Left lung (tissue), 10 donors: ENCODE results near the gene GNPTAB. TPM values are rescaled to one million over a fixed set of nuclear protein-coding genes. Genes with fewer than 3 reads are reported as not detected.
A peak's percentile ranks its signal among the peaks of the same experiment; 100 is the strongest.

ENCODE experiments used
- ATAC-seq: fragments of 200-7000 bp; cut with Tn5 transposase; one replicate; pipeline ENCODE4 v1.9.1; 2020; ENCODE audit warnings: moderate library complexity
- DNase-seq, 4 donors: peaks; one replicate each; pipeline ENCODE4 v3.0.0-alpha.2; 2013 to 2020
- H3K27ac ChIP-seq, 2 donors: fragments of 200-600 bp; sonication (generic) in 1 of 2; one replicate each; pipeline versions ENCODE4 v1.5.0 to v1.8.0; 2020 to 2021
- H3K27me3 ChIP-seq, 2 donors: fragments of 200-600 bp; sonication (generic) in 1 of 2; one replicate each; pipeline versions ENCODE4 v1.5.0 to v1.8.0; 2020 to 2021
- H3K36me3 ChIP-seq, 2 donors: fragments of 200-600 bp; sonication (generic) in 1 of 2; one replicate each; pipeline versions ENCODE4 v1.5.0 to v1.8.0; 2020 to 2021
- H3K4me1 ChIP-seq, 2 donors: fragments of 200-600 bp; one replicate each; pipeline ENCODE4 v1.8.0; 2021
- H3K4me3 ChIP-seq, 2 donors: fragments of 200-600 bp; sonication (generic) in 1 of 2; one replicate each; pipeline versions ENCODE4 v1.5.0 to v1.8.0; 2020 to 2021; ENCODE audit warnings: mild to moderate bottlenecking in 1 of 2
- H3K9me3 ChIP-seq, 2 donors: fragments of 200-600 bp; sonication (generic) in 1 of 2; one replicate each; pipeline versions ENCODE4 v1.5.0 to v1.8.0; 2020 to 2021
- intact Hi-C, 2 donors: fragments of 100-400 bp; cut with DNase I; formaldehyde crosslinking; loops; one replicate each; pipeline versions ENCODE4 v1.11.2 to v1.14.2; 2022
- polyA plus RNA-seq, 6 donors: library from polyadenylated mRNA; unstranded; fragments of 120-200 nt; gene quantifications; one replicate each; pipeline ENCODE4 v1.2.1, GENCODE V29; 2013; ENCODE audit not compliant: insufficient read length in 6 of 6
- total RNA-seq, 2 donors: library from RNA; stranded (reverse); fragmentation: NEBNext Ultra II Directional; extraction: Animal tissue kit (Norgen Biotek cat#: 25700); gene quantifications; one replicate each; pipeline ENCODE4 v1.2.1, GENCODE V29; 2021
- TF ChIP-seq, protein P1 (sequence below), 2 donors: fragments of 200-600 bp; sonication (generic) in 1 of 2; IDR thresholded peaks; one replicate each; pipeline versions ENCODE4 v1.5.0 to v1.8.0; 2021; ENCODE audit warnings: antibody characterized with exemption in 2 of 2
- donor health status: DM: no; HTN: yes; CAD: no.
- donor health status: DM: no; HTN: no; CAD: no.

The GNPTAB gene
- total and polyA plus RNA-seq, 8 donors: 42.7 to 68.9 (median 51.4) TPM

- Histone ChIP-seq H3K4me1 (peaks cover 10 to 25% of the 10 kb centered on the region in 2 donors), H3K27me3 (no peaks in the 10 kb centered on the region), H3K4me3 (no peak overlapping the region), H3K9me3 (no peaks in the 10 kb centered on the region), H3K27ac (no peak overlapping the region), H3K36me3 (no peaks in the 10 kb centered on the region)
- intact Hi-C loops: no loop called here
- no peak for ATAC-seq
- TF ChIP-seq, protein P1, sequence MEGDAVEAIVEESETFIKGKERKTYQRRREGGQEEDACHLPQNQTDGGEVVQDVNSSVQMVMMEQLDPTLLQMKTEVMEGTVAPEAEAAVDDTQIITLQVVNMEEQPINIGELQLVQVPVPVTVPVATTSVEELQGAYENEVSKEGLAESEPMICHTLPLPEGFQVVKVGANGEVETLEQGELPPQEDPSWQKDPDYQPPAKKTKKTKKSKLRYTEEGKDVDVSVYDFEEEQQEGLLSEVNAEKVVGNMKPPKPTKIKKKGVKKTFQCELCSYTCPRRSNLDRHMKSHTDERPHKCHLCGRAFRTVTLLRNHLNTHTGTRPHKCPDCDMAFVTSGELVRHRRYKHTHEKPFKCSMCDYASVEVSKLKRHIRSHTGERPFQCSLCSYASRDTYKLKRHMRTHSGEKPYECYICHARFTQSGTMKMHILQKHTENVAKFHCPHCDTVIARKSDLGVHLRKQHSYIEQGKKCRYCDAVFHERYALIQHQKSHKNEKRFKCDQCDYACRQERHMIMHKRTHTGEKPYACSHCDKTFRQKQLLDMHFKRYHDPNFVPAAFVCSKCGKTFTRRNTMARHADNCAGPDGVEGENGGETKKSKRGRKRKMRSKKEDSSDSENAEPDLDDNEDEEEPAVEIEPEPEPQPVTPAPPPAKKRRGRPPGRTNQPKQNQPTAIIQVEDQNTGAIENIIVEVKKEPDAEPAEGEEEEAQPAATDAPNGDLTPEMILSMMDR (IDR thresholded peaks at IDR 0.05): no peak
- DNase-seq: no peak
Observed at GRCh38 chr12:101710288-101710687, 120.5 kb downstream of the GNPTAB start.

DNA sequence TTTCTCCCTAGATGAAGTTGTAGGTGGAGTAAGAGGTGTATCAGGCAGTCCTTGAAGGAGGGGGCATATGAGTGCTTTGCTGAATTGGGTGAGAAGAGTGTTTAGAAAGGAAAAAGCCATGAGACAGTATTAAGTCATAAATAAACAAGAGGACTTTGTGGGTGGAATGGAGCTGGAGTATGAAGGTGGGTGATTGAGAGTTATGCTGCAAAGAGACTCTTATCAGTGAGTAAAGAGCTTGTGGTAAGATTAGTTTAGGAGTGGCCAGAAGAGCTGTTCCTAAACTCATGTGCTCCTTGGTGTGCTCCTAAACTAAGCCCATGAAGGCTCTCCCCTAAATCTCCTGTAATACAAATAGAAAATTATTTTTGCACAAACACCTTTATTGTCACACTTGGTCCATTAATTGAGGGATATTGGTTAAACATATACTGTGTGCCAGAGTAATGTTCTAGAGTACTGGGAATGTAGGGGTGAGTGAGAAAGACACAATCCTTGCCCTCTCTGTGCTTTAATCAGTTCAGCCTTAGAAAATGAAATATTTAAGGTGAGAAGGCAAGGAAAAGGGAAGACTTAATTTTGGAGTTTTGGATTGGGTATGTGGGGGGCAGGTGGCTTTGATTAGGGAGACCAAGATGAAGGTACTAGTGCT is 123.5 kb downstream of the GNPTAB start:
- ATAC-seq (peak; percentile 93), DNase-seq (no peak)
- no peaks in the 10 kb centered on the region for H3K9me3 ChIP-seq
- TF ChIP-seq, protein P1 (IDR thresholded peaks at IDR 0.05): no peak
- H3K4me3 ChIP-seq: no peak overlapping the region
- H3K27me3 ChIP-seq: no peaks in the 10 kb centered on the region
- no peak overlapping the region for H3K27ac ChIP-seq
- intact Hi-C loops: no loop called here
- H3K36me3 ChIP-seq: no peaks in the 10 kb centered on the region
- H3K4me1 ChIP-seq: peaks cover 7 to 18% of the 10 kb centered on the region in 2 donors

- no peaks in the 10 kb centered on the region for H3K27me3 ChIP-seq
- no peaks in the 10 kb centered on the region for H3K36me3 ChIP-seq
- no peaks in the 10 kb centered on the region for H3K9me3 ChIP-seq
- no peak for DNase-seq
- intact Hi-C loops: no loop called here
- ATAC-seq: no peak
- TF ChIP-seq, protein P1 (IDR thresholded peaks at IDR 0.05): no peak
- H3K4me1 ChIP-seq: peaks cover 7 to 23% of the 10 kb centered on the region in 2 donors
- no peak overlapping the region for H3K27ac ChIP-seq
- no peak overlapping the region for H3K4me3 ChIP-seq
Observed at GRCh38 chr12:101706403-101706802, 124.4 kb downstream of the GNPTAB start.

GRCh38 chr12:101703487-101703886 is 127.3 kb downstream of the GNPTAB start:
- no peaks in the 10 kb centered on the region for H3K36me3 ChIP-seq
- no peak overlapping the region for H3K4me3 ChIP-seq
- peaks cover 21 to 48% of the 10 kb centered on the region in 2 donors for H3K4me1 ChIP-seq
- DNase-seq: no peak
- H3K27me3 ChIP-seq: no peaks in the 10 kb centered on the region
- ATAC-seq: no peak
- H3K9me3 ChIP-seq: no peaks in the 10 kb centered on the region
- intact Hi-C loops: no loop called here
- no peak overlapping the region for H3K27ac ChIP-seq
- TF ChIP-seq, protein P1 (IDR thresholded peaks at IDR 0.05): no peak

DNA sequence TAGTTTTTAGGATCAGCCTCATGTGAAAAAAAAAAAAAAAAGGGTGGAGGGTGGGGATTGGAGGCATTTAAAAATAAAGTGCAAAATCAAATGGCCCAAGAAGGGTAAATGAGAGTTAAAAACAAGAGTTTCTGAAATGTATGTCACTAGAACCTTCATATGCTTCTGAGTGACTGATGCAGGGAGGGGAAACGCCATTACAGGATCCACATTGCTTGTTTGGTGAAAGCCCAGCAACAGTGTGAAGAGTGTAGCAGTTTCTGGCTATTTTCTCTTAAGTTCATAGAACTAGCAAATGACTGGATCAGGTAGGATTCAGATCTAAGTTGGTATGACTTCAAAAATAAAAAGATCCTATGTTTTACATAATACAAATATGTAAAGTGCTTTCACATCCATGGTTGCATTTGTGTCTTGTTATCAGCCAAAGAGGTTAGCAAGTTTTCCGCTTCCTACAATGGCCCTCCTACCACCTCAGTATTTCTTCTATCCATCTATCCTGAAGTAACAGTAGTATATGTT is 130.4 kb downstream of the GNPTAB start:
- DNase-seq (no peak), ATAC-seq (no peak)
- TF ChIP-seq, protein P1 (IDR thresholded peaks at IDR 0.05): no peak
- Histone ChIP-seq H3K4me1 (peaks cover 23 to 61% of the 10 kb centered on the region in 2 donors), H3K9me3 (no peaks in the 10 kb centered on the region), H3K36me3 (no peaks in the 10 kb centered on the region), H3K27me3 (no peaks in the 10 kb centered on the region), H3K27ac (no peak overlapping the region), H3K4me3 (no peak overlapping the region)
- intact Hi-C loops: no loop called here
